ENCODE results near the gene PRPF31.
"Not testable (repeated sequence)": the region's sequence is repeated elsewhere in the genome, so short reads cannot be mapped to it uniquely, and the experiment has no call there.

PRPF31 gene

DNA sequence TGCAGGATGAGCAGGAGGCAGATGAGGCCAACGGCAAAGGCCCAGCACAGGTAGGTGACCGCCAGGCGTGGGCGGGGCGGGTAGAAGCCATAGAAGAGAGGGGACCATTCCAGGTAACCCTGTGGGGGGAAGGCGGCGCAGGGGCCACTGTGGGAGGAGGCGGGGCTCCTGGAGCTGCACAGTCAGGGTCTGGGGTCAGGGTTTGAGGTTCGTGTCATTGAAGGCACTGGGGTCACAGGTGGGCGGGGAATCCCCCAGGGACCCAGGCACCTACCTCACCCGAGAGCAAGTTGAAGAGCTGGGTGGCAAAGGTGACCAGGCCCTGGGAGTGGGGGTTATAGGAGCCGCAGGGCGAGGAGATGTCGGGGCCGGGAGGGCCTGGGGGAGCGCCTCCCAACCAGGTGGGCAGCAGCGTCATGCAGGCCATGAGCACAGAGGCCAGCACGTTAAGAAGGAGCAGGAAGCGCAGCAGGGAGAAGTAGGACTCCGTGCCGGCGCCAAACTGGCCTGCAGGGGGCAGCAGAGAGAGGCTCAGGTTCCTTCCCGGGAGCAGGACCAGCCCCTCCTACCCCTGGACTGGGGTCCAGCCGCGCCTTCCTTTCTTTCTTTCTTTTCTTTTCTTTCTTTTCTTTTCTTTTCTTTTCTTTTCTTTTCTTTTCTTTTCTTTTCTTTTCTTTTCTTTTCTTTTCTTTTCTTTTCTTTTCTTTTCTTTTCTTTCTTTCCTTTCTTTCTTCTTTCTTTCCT, 52.8 kb downstream of the PRPF31 start:
- peak; percentile 7 for DNase-seq

- no peak for DNase-seq
Observed at GRCh38 chr19:54169149-54169740, 53.7 kb downstream of the PRPF31 start.

DNA sequence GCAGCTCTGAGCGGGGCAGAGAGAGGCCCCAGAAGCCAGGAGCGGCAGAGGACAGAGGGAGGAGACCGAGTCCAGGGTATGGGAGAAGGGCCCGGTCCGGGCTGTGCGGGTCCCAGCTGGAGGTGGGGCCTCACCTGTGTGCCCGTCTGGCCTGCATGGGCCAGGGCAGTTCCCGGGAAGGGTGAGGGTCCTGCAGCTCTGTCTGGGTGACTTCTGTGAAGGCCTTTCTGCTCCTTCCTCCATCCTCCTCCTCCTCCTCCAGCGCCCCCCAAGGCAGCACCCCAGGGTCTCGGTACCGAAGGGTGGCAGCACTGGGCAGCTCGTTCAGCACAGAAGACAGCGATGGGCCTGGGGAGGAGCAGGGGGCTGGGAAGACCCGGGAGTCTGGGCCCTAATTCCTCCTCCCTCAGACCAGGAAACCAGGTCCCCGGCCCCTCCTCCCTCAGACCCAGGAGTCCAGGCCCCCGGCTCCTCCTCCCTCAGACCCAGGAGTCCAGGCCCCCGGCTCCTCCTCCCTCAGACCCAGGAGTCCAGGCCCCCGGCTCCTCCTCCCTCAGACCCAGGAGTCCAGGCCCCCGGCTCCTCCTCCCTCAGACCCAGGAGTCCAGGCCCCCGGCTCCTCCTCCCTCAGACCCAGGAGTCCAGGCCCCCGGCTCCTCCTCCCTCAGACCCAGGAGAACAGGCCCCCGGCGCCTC, 56.3 kb downstream of the PRPF31 start:
- DNase-seq = not testable (repeated sequence)

DNA sequence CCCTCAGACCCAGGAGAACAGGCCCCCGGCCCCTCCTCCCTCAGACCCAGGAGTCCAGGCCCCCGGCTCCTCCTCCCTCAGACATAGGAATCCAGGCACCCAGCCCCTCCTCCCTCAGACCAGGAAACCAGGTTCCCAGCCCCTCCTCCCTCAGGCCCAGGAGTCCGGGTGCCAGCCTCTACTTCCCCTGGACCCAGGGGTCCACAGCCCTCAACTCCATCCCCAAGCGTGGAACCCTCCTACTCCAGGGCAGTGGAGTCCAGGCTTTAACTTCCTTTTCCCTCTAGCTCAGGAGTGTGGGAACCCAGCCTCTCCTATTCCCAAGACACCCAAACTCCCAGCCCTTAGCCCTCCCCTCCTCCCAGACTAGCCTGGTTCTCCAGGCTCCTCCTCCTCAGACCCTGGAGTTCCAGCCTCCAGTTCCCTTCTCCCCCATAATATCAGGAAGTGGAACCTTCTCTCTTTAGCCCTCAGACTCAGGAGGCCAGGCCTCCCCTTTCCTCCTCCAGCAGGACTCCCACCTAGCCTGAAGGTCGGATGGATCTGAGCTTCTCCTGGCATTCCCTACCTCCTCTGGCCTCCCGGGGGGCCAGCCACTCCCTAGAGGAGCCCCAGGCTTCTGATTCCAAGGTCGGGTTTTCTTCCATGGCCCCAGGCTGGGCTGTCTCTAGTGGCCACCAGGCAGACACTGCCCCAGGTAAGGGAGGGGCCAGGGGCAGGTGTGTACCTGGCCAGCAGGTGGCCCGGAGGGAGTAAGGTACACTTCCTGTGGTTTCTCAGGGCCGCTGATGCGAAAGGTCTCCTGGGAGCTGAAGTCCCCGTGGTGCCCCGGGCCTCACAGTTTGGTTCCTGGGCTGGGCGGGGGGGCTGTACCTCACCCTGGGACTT, 57.2 kb downstream of the PRPF31 start, which contains the start of gene TMC4:
Gene TMC4, minus strand, starts transcription at position 690 of the 888 bp plus-strand sequence. Its CDS starts 43 bp downstream, at position 647.
- DNase-seq = no peak

- DNase-seq = no peak
Observed at GRCh38 chr19:54173359-54173699, 57.8 kb downstream of the PRPF31 start.

- no peak for DNase-seq
Observed at GRCh38 chr19:54173951-54174834, 58.6 kb downstream of the PRPF31 start.

GRCh38 chr19:54178581-54179261, 63.2 kb downstream of the PRPF31 start:
- no peak for DNase-seq

DNA sequence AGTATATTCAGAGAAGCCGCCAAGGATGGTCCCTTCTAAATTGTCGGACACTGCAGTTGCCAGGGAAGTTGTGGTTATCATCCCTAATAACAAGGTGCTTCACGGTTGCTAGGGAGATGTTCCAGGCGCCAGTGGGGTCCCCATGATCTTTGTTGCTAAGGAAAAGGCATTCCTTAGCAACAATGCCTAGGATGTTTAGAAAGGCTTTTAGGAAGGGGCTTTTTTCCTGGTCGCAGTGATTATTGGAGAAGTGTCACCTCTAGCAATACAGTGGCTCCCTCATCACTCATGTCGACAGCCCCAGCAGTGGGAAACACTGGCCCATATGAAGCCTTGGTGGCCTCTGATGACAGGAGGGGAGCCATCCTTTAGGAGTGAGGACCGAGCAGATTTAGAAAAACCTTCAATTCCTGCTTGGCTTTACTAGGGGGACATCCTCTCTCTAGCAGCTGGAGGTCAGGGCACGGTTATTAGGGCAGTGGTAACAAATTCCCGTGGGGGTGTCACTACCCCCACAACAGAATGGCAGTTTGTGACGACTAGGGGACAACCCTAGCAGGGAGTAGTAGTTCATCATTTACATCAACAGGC, 63.8 kb downstream of the PRPF31 start:
- no peak for DNase-seq

DNA sequence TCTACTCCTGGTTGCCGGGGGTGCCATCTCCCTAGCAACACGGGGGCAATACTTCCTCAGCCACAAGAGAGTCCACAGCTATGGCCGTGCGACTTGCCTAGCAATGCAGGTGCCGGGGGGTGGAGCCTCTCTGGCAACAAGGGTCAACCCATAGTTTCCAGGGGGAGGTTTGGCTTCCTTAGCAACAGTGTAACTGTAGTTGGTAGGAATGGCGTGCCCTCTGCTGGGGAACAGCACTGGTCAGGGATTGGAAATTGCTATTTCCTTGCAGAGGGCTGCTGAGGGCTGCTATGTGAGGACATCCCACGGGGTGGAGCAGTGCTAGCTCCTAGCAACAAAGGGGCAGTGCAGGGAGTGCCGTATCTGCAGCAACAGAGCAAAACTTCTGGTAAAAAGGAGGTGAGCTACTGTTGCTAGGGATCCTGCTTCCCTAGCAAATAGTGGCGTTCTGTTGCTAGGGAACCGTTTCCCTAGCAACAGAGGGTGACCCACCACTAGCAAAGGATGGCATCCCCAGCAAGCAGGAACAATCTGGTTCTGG, 64.4 kb downstream of the PRPF31 start:
- DNase-seq = no peak

GRCh38 chr19:54180691-54181091, 65.1 kb downstream of the PRPF31 start:
- DNase-seq = no peak

Data from SIG-M5 (cell line).